ENCODE results near the gene ERICH6B. TPM values are rescaled to one million over a fixed set of nuclear protein-coding genes. Genes with fewer than 3 reads are reported as not detected.

ERICH6B gene
- polyA plus RNA-seq, 1 experiment = not detected

- TF ChIP-seq, protein P1, sequence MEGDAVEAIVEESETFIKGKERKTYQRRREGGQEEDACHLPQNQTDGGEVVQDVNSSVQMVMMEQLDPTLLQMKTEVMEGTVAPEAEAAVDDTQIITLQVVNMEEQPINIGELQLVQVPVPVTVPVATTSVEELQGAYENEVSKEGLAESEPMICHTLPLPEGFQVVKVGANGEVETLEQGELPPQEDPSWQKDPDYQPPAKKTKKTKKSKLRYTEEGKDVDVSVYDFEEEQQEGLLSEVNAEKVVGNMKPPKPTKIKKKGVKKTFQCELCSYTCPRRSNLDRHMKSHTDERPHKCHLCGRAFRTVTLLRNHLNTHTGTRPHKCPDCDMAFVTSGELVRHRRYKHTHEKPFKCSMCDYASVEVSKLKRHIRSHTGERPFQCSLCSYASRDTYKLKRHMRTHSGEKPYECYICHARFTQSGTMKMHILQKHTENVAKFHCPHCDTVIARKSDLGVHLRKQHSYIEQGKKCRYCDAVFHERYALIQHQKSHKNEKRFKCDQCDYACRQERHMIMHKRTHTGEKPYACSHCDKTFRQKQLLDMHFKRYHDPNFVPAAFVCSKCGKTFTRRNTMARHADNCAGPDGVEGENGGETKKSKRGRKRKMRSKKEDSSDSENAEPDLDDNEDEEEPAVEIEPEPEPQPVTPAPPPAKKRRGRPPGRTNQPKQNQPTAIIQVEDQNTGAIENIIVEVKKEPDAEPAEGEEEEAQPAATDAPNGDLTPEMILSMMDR (IDR thresholded peaks at IDR 0.05; ENCODE audit: low read depth, low read length) = no peak
- Histone ChIP-seq H3K9me3 (ENCODE audit: control insufficient read depth, insufficient read depth, low read length) (no peaks in the 10 kb centered on the region), H3K4me3 (ENCODE audit: low read depth, low read length) (no peak overlapping the region), H3K27ac (ENCODE audit: low read depth, low read length) (no peak overlapping the region), H3K27me3 (ENCODE audit: control insufficient read depth, insufficient read depth, low read length) (peaks cover 7% of the 10 kb centered on the region)
- DNase-seq (ENCODE audit: low read depth, low spot score) = no peak
- CTCF ChIA-PET = no interaction called here
- POLR2A ChIA-PET = no interaction called here
These were observed 22.8 kb downstream of the ERICH6B start for GRCh38 chr13:45592758-45593157.

DNA sequence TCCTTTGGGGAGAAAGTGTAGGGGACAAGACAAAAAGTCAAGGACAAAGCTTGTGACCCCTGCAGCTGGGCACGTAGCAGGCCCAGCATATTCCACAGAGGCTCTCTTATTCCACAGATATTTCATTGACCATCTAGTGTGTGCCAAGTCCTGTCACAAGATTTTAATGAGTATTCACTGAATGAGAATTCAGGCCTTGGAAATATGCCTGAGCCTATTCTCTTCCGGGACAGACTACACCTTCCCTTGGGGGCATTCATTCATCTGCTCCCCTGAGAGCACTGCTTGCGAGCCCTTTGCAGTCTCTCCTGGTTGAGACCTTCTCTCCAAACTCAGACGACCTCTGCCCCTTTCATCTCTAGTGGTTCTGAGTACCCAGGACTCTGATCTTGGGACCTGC is 25.5 kb downstream of the ERICH6B start:
- Histone ChIP-seq H3K4me3 (ENCODE audit: low read depth, low read length) (no peak overlapping the region), H3K9me3 (ENCODE audit: control insufficient read depth, insufficient read depth, low read length) (no peaks in the 10 kb centered on the region), H3K27me3 (ENCODE audit: control insufficient read depth, insufficient read depth, low read length) (peaks cover 16% of the 10 kb centered on the region), H3K27ac (ENCODE audit: low read depth, low read length) (no peak overlapping the region)
- ChIA-PET CTCF (no interaction called here), POLR2A (no interaction called here)
- no peak for DNase-seq (ENCODE audit: low read depth, low spot score)
- TF ChIP-seq, protein P1 (IDR thresholded peaks at IDR 0.05; ENCODE audit: low read depth, low read length) = no peak

- Histone ChIP-seq H3K27me3 (ENCODE audit: control insufficient read depth, insufficient read depth, low read length) (peaks cover 16% of the 10 kb centered on the region), H3K9me3 (ENCODE audit: control insufficient read depth, insufficient read depth, low read length) (no peaks in the 10 kb centered on the region), H3K27ac (ENCODE audit: low read depth, low read length) (no peak overlapping the region), H3K4me3 (ENCODE audit: low read depth, low read length) (no peak overlapping the region)
- TF ChIP-seq, protein P1 (IDR thresholded peaks at IDR 0.05; ENCODE audit: low read depth, low read length) = no peak
- no peak for DNase-seq (ENCODE audit: low read depth, low spot score)
- POLR2A ChIA-PET = no interaction called here
- CTCF ChIA-PET = no interaction called here
These were observed 27.6 kb downstream of the ERICH6B start for GRCh38 chr13:45587897-45588296.

GRCh38 chr13:45584816-45585215 is 30.7 kb downstream of the ERICH6B start:
- TF ChIP-seq, protein P1 (IDR thresholded peaks at IDR 0.05; ENCODE audit: low read depth, low read length) = peak; percentile 41
- ChIA-PET POLR2A (no interaction called here), CTCF (interaction anchor here (1.0 kb wide), 1 partner anchor 76 kb away, joined by 3 read pairs; no protein-coding TSS in a partner anchor)
- H3K27ac ChIP-seq (ENCODE audit: low read depth, low read length) = no peak overlapping the region
- no peak overlapping the region for H3K4me3 ChIP-seq (ENCODE audit: low read depth, low read length)
- no peaks in the 10 kb centered on the region for H3K9me3 ChIP-seq (ENCODE audit: control insufficient read depth, insufficient read depth, low read length)
- no peak for DNase-seq (ENCODE audit: low read depth, low spot score)
- peaks cover 15% of the 10 kb centered on the region for H3K27me3 ChIP-seq (ENCODE audit: control insufficient read depth, insufficient read depth, low read length)

DNA sequence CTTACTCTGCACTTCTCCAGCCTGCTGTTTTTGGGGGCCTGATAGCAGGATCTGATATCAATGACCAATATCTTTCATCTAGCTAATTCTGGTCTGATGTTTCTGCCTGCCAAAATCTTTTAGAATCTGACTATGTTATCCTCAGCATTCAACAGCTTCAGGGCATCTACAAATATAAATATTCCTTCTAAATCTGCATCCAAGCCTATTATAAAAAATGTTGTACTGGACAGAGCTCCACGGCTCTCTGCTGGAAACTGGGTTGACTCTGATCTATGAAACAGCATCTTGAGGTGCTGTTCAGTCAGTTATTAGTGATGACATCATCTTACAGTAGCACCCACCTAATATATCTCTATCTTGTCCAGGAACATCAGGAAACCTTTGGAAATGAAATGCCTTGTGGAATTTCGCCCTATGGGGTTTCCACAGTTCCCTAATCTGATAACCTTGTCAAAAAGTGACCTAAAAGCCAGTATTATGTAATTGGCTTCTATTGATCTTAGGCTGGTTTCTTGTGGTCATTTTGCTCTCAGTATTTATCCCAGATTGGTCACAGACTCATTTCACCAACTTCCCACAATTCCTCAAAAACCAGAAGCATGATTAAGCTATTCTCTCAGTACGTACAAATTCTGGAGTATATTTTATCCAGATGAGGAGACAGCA is 33.0 kb downstream of the ERICH6B start:
- TF ChIP-seq, protein P1 (IDR thresholded peaks at IDR 0.05; ENCODE audit: low read depth, low read length) = no peak
- Histone ChIP-seq H3K4me3 (ENCODE audit: low read depth, low read length) (no peak overlapping the region), H3K27ac (ENCODE audit: low read depth, low read length) (no peak overlapping the region), H3K27me3 (ENCODE audit: control insufficient read depth, insufficient read depth, low read length) (peaks cover 17% of the 10 kb centered on the region), H3K9me3 (ENCODE audit: control insufficient read depth, insufficient read depth, low read length) (no peaks in the 10 kb centered on the region)
- no peak for DNase-seq (ENCODE audit: low read depth, low spot score)
- ChIA-PET CTCF (no interaction called here), POLR2A (no interaction called here)
